ENCODE data around the gene TXNDC5. TPM values are rescaled to one million over a fixed set of nuclear protein-coding genes. Genes with fewer than 3 reads are reported as not detected.

TXNDC5 gene
- total RNA-seq (2013) = 32.1 TPM
- polyA plus RNA-seq = 10 to 100 TPM; 12.6 to 33.5 (median 21.2) TPM
- 14.1 and 14.4 TPM in 2 replicates for polyA minus RNA-seq
- 0 to 1.2 (median 0.59) reads per million in 11 experiments for total RNA-seq

- intact Hi-C loops (cut with micrococcal nuclease) = no loop called here
- no peaks in the 10 kb centered on the region for H3K36me3 Mint-ChIP-seq
These were observed at the start of gene TXNDC5 for GRCh38 chr6:7910654-7911344. Gene TXNDC5, minus strand, starts transcription at chr6:7910788. Its CDS starts 12 bp downstream, at chr6:7910776.

GRCh38 chr6:7960141-7960540, 49.6 kb upstream of the TXNDC5 start:
- no peak overlapping the region for H3K4me3 ChIP-seq (replicated peaks in 1 of 3; ENCODE audit: low read depth in 2 of 3, low read length in 3 of 3)
- no peak overlapping the region for H3K27ac ChIP-seq (ENCODE audit: low read depth in 1 of 2, low read length in 2 of 2)
- Mint-ChIP-seq H3K27me3 (ENCODE audit: low read depth in 3 of 3) (no peaks in the 10 kb centered on the region), H3K36me3 (no peaks in the 10 kb centered on the region), H3K4me3 (no peak overlapping the region), H3K4me1 (no peaks in the 10 kb centered on the region), H3K9me3 (peaks cover 0 to 4% (median 2%) of the 10 kb centered on the region in 7 donors), H3K27ac (no peak overlapping the region)
- DNase-seq = no peak
- H3K4me1 ChIP-seq (ENCODE audit: control insufficient read depth in 1 of 2, insufficient read depth in 2 of 2, low read length in 2 of 2) = no peaks in the 10 kb centered on the region
- TF ChIP-seq CTCF (IDR thresholded peaks at IDR 0.05) = no peak
- intact Hi-C loops (cut with micrococcal nuclease) = no loop called here
- H4K20me1 ChIP-seq (ENCODE audit: insufficient read depth, low read length) = no peaks in the 10 kb centered on the region
- no peak overlapping the region for H3K4me2 ChIP-seq (replicated peaks; ENCODE audit: extremely low read depth, low read length, poor library complexity, severe bottlenecking)
- no peaks in the 10 kb centered on the region for H3K27me3 ChIP-seq (ENCODE audit: control insufficient read depth in 2 of 2, insufficient read depth in 2 of 2, low read length in 2 of 2)
- H3K79me2 ChIP-seq (ENCODE audit: insufficient read depth, low read length) = no peaks in the 10 kb centered on the region
- H3K36me3 ChIP-seq (replicated peaks in 1 of 2; ENCODE audit: control insufficient read depth in 1 of 2, insufficient read depth in 2 of 2, low read length in 2 of 2) = no peaks in the 10 kb centered on the region
- no peak overlapping the region for H3K9ac ChIP-seq (ENCODE audit: insufficient read depth, low read length, poor library complexity, severe bottlenecking)
- no peak overlapping the region for H2AFZ ChIP-seq (ENCODE audit: insufficient read depth, low read depth, low read length, poor library complexity, severe bottlenecking)
- no CpG with 5 or more reads among the region's 4 CpGs for WGBS (ENCODE audit: insufficient coverage)
- no peaks in the 10 kb centered on the region for H3K9me3 ChIP-seq (replicated peaks in 1 of 2; ENCODE audit: control insufficient read depth in 1 of 2, insufficient read depth in 1 of 2, low read length in 2 of 2)

More at GRCh38 chr6:7910654-7911344, at the start of gene TXNDC5:
- Mint-ChIP-seq H3K27me3 (ENCODE audit: low read depth in 3 of 3) (peaks cover 0 to 4% (median 0%) of the 10 kb centered on the region in 3 donors), H3K4me1 (peaks cover 12% of the 10 kb centered on the region), H3K4me3 (peak within 1 kb of the TSS; percentile 83 to 93), H3K27ac (peak within 1 kb of the TSS in 5 of 7 donors; percentile 4 to 64 (median 54)), H3K9me3 (no peaks in the 10 kb centered on the region)
- Histone ChIP-seq H3K79me2 (ENCODE audit: insufficient read depth, low read length) (peaks cover 38% of the 10 kb centered on the region), H3K9me3 (replicated peaks in 1 of 2; ENCODE audit: control insufficient read depth in 1 of 2, insufficient read depth in 1 of 2, low read length in 2 of 2) (no peaks in the 10 kb centered on the region), H3K36me3 (replicated peaks in 1 of 2; ENCODE audit: control insufficient read depth in 1 of 2, insufficient read depth in 2 of 2, low read length in 2 of 2) (no peaks in the 10 kb centered on the region), H3K4me1 (ENCODE audit: control insufficient read depth in 1 of 2, insufficient read depth in 2 of 2, low read length in 2 of 2) (peaks cover 12 to 16% of the 10 kb centered on the region in 2 donors), H3K27me3 (ENCODE audit: control insufficient read depth in 2 of 2, insufficient read depth in 2 of 2, low read length in 2 of 2) (peaks cover 0 to 9% of the 10 kb centered on the region in 2 donors), H3K9ac (ENCODE audit: insufficient read depth, low read length, poor library complexity, severe bottlenecking) (peak within 1 kb of the TSS; percentile 65), H3K27ac (ENCODE audit: low read depth in 1 of 2, low read length in 2 of 2) (peak within 1 kb of the TSS in 1 of 2 donors; percentile 14), H3K4me2 (replicated peaks; ENCODE audit: extremely low read depth, low read length, poor library complexity, severe bottlenecking) (peak within 1 kb of the TSS; percentile 91), H4K20me1 (ENCODE audit: insufficient read depth, low read length) (peaks cover 4% of the 10 kb centered on the region), H3K4me3 (replicated peaks in 1 of 3; ENCODE audit: low read depth in 2 of 3, low read length in 3 of 3) (peak within 1 kb of the TSS; percentile 60 to 80 (median 61)), H2AFZ (ENCODE audit: insufficient read depth, low read depth, low read length, poor library complexity, severe bottlenecking) (peak within 1 kb of the TSS; percentile 90)
- WGBS (ENCODE audit: insufficient coverage) = 3% methylated on average over 35 of the region's 75 CpGs
- DNase-seq = peak; percentile 35 to 49 (median 43)
- TF ChIP-seq CTCF (IDR thresholded peaks at IDR 0.05) = no peak
